ENCODE data around the gene SFXN5.

DNA sequence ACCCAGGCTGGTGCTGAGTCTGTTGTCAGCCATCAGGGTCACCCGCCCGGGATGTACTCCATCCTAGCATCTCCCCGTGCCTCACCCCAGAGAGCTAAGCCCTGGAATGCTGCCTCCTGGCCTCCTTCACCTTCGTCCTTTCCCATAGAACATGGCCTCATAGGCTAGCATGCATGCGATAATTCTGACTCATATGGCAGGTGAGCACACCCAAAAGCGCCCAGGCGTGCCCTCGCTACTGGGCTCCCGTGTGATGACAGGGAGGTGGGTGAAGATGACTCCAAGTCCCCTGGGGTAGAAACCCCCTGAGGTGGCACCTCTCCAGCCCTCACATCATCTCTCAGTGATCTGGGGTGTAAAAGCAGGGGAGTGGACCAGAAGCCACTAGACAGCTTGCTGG is 177.0 kb downstream of the SFXN5 start:
- TF ChIP-seq POLR2A (IDR thresholded peaks at IDR 0.05): no peak
- no peak for TF ChIP-seq EP300 (IDR thresholded peaks at IDR 0.05)
- TF ChIP-seq, protein P1, sequence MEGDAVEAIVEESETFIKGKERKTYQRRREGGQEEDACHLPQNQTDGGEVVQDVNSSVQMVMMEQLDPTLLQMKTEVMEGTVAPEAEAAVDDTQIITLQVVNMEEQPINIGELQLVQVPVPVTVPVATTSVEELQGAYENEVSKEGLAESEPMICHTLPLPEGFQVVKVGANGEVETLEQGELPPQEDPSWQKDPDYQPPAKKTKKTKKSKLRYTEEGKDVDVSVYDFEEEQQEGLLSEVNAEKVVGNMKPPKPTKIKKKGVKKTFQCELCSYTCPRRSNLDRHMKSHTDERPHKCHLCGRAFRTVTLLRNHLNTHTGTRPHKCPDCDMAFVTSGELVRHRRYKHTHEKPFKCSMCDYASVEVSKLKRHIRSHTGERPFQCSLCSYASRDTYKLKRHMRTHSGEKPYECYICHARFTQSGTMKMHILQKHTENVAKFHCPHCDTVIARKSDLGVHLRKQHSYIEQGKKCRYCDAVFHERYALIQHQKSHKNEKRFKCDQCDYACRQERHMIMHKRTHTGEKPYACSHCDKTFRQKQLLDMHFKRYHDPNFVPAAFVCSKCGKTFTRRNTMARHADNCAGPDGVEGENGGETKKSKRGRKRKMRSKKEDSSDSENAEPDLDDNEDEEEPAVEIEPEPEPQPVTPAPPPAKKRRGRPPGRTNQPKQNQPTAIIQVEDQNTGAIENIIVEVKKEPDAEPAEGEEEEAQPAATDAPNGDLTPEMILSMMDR (IDR thresholded peaks at IDR 0.05): no peak
- TF ChIP-seq POLR2AphosphoS5 (IDR thresholded peaks at IDR 0.05): no peak
